K562 (cell line): ENCODE results near the gene SNX9. TPM values are rescaled to one million over a fixed set of nuclear protein-coding genes. Genes with fewer than 3 reads are reported as not detected.

Experiments
- BRD9 ChIP-seq: fragments of 450-650 bp; IDR thresholded peaks from 2 replicates; pipeline ENCODE4 v1.6.1; 2018; ENCODE audit warnings: low read depth; ENCODE audit not compliant: partially characterized antibody
- ETV6 ChIP-seq, 3 experiments: fragments of 150-350 bp in 1 of 3; sonication (generic) in 1 of 3; formaldehyde crosslinking in 1 of 3; IDR thresholded peaks; 2 replicates each; pipeline versions ENCODE4 v1.6.1 to v1.8.0; 2014 to 2022; ENCODE audit warnings: borderline replicate concordance in 2 of 3, low read depth in 2 of 3, antibody characterized with exemption in 1 of 3, low read length in 1 of 3, mild to moderate bottlenecking in 1 of 3, missing genetic modification reagents in 1 of 3
- HSF4 ChIP-seq: fragments of 250-450 bp; sonication (Bioruptor Pico); IDR thresholded peaks from 2 replicates; pipeline ENCODE4 v2.1.2; 2022; ENCODE audit warnings: mild to moderate bottlenecking, moderate library complexity, borderline replicate concordance
- JUND ChIP-seq, 2 experiments: IDR thresholded peaks; 2 replicates in 1 of 2; 3 replicates in 1 of 2; pipeline ENCODE4 v1.6.1; 2011; ENCODE audit warnings: borderline replicate concordance in 2 of 2, low read depth in 2 of 2, low read length in 2 of 2, improper control_type of control experiment in 1 of 2, missing biosample characterization in 1 of 2, missing genetic modification characterization in 1 of 2, missing genetic modification reagents in 1 of 2
- MTA3 ChIP-seq: fragments of 450-650 bp; formaldehyde crosslinking; IDR thresholded peaks from 2 replicates; pipeline ENCODE4 v1.6.1; 2017; ENCODE audit warnings: mild to moderate bottlenecking, borderline replicate concordance
- NFE2 ChIP-seq: IDR thresholded peaks from 2 replicates; pipeline ENCODE4 v1.6.1; 2014; ENCODE audit warnings: antibody characterized with exemption, low read depth
- NR2C1 ChIP-seq, 2 experiments: fragments of 450-650 bp; IDR thresholded peaks; 2 replicates each; pipeline ENCODE4 v1.6.1; 2017; ENCODE audit warnings: mild to moderate bottlenecking in 2 of 2, antibody characterized with exemption in 1 of 2, inconsistent platforms in 1 of 2, missing compliant biosample characterization in 1 of 2, missing genetic modification characterization in 1 of 2
- PHF21A ChIP-seq: fragments of 450-650 bp; IDR thresholded peaks from 2 replicates; pipeline ENCODE4 v1.6.1; 2017; ENCODE audit warnings: low read depth, borderline replicate concordance
- RAD21 ChIP-seq, 2 experiments: fragments of 250-450 bp in 1 of 2; fragments of 450-650 bp in 1 of 2; sonication (Bioruptor Pico) in 1 of 2; formaldehyde crosslinking in 1 of 2; IDR thresholded peaks in 1 of 2; conservative IDR thresholded peaks in 1 of 2; 2 replicates each; pipeline versions ENCODE4 v1.4.0 to v1.8.0; 2020 to 2022; ENCODE audit warnings: mild to moderate bottlenecking in 2 of 2, moderate library complexity in 1 of 2
- ZNF224 ChIP-seq: sonication (generic); formaldehyde crosslinking; IDR thresholded peaks from 2 replicates; pipeline ENCODE4 v1.8.0; 2022; ENCODE audit warnings: mild to moderate bottlenecking, missing genetic modification reagents
- polyA plus RNA-seq, 8 experiments: library from polyadenylated mRNA; depleted of rRNA in 4 of 8; stranded (reverse) in 5 of 8; unstranded in 3 of 8; fragments of >200 nt; fragmentation: Nextera tagmentation in 2 of 8; fragmentation: Illumina TruSeq in 1 of 8; extraction: Ambion mirVana in 2 of 8; extraction: Trizol in 1 of 8; gene quantifications; 2 replicates each; pipeline versions ENCODE4 v1.2.1 to v1.2.3, GENCODE V29; 2011 to 2014; ENCODE audit warnings: inconsistent platforms in 1 of 8, missing spikeins in 1 of 8
- total RNA-seq, 7 experiments: library from RNA; depleted of rRNA in 6 of 7; stranded (reverse); fragments of >200 nt in 6 of 7; fragmentation: Illumina TruSeq in 2 of 7; extraction: Trizol in 2 of 7; gene quantifications; 2 replicates each; pipeline versions ENCODE4 v1.2.1 to v1.2.3, GENCODE V29; 2011 to 2021; ENCODE audit warnings: low replicate concordance in 1 of 7
- TF ChIP-seq, protein P1 (sequence below): fragments of 450-650 bp; IDR thresholded peaks from 2 replicates; pipeline ENCODE4 v1.6.1; 2018; ENCODE audit warnings: mild to moderate bottlenecking, low read depth; ENCODE audit not compliant: partially characterized antibody
- TF ChIP-seq, protein P2 (sequence below): fragments of 450-650 bp; IDR thresholded peaks from 2 replicates; pipeline ENCODE4 v1.6.1; 2016; ENCODE audit warnings: borderline replicate concordance
- TF ChIP-seq, protein P3 (sequence below): fragments of 250-450 bp; sonication (Bioruptor Pico); IDR thresholded peaks from 2 replicates; pipeline ENCODE4 v1.5.0; 2022; ENCODE audit warnings: mild to moderate bottlenecking
- TF ChIP-seq, protein P4 (sequence below): sonication (generic); formaldehyde crosslinking; IDR thresholded peaks from 2 replicates; pipeline ENCODE4 v1.8.0; 2022; ENCODE audit warnings: mild to moderate bottlenecking, low read depth, missing genetic modification reagents
- TF ChIP-seq, protein P5 (sequence below): fragments of 450-650 bp; formaldehyde crosslinking; conservative IDR thresholded peaks from 2 replicates; pipeline ENCODE4 v1.4.0; 2022; ENCODE audit warnings: mild to moderate bottlenecking, missing genetic modification characterization

SNX9 gene
- total and polyA plus RNA-seq, 9 of the 15 experiments (the other 6 are each of a cell fraction or from before 2014, with no cell fraction given): 6.0 to 81.7 (median 57.1) TPM

DNA sequence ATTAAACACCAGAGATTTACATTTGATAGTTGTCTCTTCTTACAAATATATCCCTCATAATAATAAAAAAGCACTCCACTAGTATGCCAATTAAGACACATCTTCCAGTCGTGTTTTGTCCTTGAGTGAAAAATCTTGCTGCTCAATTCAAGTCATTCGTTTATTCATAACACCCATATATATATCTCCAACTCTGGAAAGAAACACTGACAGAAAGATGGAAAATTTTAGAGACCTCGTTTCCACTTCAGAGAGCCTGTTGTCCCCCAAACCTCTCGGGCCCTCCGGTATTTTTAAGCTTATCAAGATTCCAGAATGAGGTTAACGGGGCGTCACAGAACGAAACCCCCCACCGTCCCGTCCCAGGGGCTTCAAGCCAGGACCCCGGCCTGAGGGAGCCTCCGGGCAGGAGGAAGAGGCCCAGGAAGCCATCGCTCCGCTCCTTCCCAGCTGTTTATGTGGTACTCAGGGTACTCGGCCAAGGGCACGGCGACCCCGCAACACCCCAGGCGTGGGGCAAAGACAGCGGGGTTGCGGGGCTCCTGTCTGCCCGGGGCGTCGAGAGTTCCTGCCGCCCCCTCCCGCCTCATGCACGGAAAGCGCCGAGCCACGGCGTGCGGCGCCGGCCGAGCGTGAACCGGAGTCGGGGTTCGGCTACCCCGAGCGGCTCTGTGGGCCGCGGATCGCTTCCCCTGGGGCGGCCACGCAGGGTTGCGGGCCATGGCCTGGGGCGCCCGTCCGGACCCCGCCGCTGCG lies 623 bp upstream of the SNX9 start (continued):
- TF ChIP-seq, protein P1, sequence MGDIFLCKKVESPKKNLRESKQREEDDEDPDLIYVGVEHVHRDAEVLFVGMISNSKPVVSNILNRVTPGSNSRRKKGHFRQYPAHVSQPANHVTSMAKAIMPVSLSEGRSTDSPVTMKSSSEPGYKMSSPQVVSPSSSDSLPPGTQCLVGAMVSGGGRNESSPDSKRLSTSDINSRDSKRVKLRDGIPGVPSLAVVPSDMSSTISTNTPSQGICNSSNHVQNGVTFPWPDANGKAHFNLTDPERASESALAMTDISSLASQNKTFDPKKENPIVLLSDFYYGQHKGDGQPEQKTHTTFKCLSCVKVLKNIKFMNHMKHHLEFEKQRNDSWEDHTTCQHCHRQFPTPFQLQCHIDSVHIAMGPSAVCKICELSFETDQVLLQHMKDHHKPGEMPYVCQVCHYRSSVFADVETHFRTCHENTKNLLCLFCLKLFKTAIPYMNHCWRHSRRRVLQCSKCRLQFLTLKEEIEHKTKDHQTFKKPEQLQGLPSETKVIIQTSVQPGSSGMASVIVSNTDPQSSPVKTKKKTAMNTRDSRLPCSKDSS: no peak
- 0 out of 2 replicates have a peak, but pooled peaks have one; percentile 7 for TF ChIP-seq HSF4 (CRISPR knock-in tag)
- TF ChIP-seq, protein P2, sequence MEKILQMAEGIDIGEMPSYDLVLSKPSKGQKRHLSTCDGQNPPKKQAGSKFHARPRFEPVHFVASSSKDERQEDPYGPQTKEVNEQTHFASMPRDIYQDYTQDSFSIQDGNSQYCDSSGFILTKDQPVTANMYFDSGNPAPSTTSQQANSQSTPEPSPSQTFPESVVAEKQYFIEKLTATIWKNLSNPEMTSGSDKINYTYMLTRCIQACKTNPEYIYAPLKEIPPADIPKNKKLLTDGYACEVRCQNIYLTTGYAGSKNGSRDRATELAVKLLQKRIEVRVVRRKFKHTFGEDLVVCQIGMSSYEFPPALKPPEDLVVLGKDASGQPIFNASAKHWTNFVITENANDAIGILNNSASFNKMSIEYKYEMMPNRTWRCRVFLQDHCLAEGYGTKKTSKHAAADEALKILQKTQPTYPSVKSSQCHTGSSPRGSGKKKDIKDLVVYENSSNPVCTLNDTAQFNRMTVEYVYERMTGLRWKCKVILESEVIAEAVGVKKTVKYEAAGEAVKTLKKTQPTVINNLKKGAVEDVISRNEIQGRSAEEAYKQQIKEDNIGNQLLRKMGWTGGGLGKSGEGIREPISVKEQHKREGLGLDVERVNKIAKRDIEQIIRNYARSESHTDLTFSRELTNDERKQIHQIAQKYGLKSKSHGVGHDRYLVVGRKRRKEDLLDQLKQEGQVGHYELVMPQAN: no peak
- TF ChIP-seq, protein P3, sequence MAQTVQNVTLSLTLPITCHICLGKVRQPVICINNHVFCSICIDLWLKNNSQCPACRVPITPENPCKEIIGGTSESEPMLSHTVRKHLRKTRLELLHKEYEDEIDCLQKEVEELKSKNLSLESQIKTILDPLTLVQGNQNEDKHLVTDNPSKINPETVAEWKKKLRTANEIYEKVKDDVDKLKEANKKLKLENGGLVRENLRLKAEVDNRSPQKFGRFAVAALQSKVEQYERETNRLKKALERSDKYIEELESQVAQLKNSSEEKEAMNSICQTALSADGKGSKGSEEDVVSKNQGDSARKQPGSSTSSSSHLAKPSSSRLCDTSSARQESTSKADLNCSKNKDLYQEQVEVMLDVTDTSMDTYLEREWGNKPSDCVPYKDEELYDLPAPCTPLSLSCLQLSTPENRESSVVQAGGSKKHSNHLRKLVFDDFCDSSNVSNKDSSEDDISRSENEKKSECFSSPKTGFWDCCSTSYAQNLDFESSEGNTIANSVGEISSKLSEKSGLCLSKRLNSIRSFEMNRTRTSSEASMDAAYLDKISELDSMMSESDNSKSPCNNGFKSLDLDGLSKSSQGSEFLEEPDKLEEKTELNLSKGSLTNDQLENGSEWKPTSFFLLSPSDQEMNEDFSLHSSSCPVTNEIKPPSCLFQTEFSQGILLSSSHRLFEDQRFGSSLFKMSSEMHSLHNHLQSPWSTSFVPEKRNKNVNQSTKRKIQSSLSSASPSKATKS (CRISPR knock-in tag): no peak
- no peak for TF ChIP-seq JUND (IDR thresholded peaks at IDR 0.05; ENCODE audit: borderline replicate concordance, low read depth, low read length)
- TF ChIP-seq JUND (tag; IDR thresholded peaks at IDR 0.05; ENCODE audit: borderline replicate concordance, low read depth, low read length): no peak
- TF ChIP-seq, protein P4, sequence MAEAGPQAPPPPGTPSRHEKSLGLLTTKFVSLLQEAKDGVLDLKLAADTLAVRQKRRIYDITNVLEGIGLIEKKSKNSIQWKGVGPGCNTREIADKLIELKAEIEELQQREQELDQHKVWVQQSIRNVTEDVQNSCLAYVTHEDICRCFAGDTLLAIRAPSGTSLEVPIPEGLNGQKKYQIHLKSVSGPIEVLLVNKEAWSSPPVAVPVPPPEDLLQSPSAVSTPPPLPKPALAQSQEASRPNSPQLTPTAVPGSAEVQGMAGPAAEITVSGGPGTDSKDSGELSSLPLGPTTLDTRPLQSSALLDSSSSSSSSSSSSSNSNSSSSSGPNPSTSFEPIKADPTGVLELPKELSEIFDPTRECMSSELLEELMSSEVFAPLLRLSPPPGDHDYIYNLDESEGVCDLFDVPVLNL: no peak
- TF ChIP-seq RAD21 (CRISPR knock-in tag; conservative IDR thresholded peaks at IDR 0.05 in 1 of 2, IDR thresholded peaks at IDR 0.05 in 1 of 2): no peak
- no peak for TF ChIP-seq NR2C1 (IDR thresholded peaks at IDR 0.05)
- TF ChIP-seq NR2C1 (tag; IDR thresholded peaks at IDR 0.05): no peak
- TF ChIP-seq, protein P5, sequence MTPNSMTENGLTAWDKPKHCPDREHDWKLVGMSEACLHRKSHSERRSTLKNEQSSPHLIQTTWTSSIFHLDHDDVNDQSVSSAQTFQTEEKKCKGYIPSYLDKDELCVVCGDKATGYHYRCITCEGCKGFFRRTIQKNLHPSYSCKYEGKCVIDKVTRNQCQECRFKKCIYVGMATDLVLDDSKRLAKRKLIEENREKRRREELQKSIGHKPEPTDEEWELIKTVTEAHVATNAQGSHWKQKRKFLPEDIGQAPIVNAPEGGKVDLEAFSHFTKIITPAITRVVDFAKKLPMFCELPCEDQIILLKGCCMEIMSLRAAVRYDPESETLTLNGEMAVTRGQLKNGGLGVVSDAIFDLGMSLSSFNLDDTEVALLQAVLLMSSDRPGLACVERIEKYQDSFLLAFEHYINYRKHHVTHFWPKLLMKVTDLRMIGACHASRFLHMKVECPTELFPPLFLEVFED (CRISPR knock-in tag): no peak
- TF ChIP-seq MTA3: peak; percentile 82; the same call in 1 of the 2 replicates
- no peak for TF ChIP-seq PHF21A
- no peak for TF ChIP-seq ETV6 (IDR thresholded peaks at IDR 0.05; ENCODE audit: borderline replicate concordance in 1 of 2, low read depth in 2 of 2, low read length in 1 of 2)
- TF ChIP-seq ETV6 (CRISPR knock-in tag; IDR thresholded peaks at IDR 0.05; ENCODE audit: borderline replicate concordance): no peak
- TF ChIP-seq BRD9: no peak
- no peak for TF ChIP-seq ZNF224 (CRISPR knock-in tag)
- no peak for TF ChIP-seq NFE2
